Epidermal melanocyte (primary cell): Measurements from ENCODE around the gene PLAA.

ENCODE experiments used
- DNase-seq: peaks from one replicate; pipeline ENCODE4 v3.0.0; 2011; ENCODE audit warnings: low spot score; ENCODE audit not compliant: insufficient read length

The PLAA gene

DNA sequence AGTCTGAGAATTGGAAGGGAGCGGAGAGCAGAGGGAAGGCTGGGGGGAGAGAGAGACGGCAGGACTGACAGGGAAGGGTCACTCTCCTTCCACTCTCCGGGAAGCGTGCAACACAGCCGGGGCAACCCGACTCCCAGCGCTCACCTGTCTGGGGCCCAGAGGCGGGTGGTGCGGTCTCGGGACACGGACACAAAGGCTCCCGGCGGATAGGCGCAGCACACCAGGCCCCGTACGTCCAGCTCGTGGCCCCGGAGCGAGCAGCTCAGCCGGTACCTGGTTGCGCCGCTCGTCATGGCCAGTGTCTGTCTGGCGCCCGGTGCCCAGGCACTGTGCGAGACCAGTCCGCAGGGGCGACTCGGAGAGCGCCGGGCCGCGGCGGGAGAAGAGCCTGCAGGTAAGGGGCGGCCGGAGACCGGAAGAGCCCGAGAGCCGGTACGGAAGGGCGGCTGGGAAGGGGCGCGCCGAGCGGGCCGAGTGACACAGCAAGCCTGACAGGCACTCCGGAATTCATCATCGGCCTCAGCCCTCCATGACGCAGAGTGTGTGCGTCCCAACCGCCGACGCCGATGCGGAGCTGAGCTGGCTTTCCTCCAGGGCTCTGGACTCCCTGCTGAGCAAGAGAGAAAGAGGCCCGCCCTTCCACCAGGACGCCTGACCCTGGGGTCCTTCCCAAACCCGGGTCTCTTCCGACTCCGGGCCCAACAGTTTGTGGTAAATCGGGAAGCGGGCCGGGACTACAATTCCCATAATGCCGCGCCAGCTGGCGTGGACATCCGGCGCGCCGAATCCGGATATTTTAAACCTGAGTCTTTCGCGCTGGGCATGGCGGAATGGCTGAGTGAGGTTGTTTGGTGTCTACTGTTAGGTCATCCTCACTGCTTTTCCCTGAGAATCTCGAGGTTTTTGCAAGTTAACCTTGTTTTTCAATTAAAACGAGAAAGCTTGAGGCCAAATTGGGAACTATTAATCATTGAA is at the start of gene PLAA:
TSS of gene PLAA (minus strand) at position 490 of the 975 bp plus-strand sequence. CDS start at position 293, 197 bp downstream.
- peak; percentile 83 for DNase-seq

DNA sequence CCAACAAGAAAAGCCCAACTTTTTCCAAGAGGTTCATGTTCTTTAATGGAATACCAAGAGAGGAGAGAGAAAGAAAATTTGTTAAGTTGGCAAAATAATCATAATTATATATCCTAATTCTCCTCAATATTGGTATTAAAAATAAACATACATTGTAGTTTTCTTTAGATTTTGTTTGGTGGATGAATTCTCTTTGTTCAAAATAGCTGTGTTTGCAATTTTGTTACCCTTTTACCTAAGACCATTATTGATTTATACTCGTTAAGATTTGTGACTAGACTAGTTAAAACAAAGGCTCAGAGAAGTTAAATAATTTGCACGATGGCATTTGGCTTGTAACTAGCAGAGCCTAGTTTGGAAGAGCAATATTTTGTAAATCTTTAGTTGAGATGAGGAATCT is 48.8 kb upstream of the PLAA start:
- no peak for DNase-seq

DNA sequence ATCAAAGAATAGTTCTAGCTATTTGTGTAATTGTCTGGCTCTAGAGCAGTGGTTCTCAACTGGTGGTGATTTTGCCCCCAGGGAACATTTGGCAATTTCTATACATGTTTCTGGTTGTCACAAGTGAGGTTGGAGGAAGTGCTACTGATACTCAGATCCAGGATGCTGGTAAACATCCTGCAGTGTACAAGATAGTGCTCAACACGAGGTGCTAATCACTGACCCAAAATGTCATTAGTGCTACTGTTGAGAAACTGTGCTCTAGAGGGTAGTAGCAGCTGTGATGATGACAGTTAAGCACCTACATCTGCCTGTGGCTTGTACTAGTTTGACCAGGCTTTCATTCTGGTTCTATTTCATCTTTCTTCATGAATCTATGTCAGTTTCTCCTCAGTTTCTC is 36.3 kb upstream of the PLAA start:
- no peak for DNase-seq

DNA sequence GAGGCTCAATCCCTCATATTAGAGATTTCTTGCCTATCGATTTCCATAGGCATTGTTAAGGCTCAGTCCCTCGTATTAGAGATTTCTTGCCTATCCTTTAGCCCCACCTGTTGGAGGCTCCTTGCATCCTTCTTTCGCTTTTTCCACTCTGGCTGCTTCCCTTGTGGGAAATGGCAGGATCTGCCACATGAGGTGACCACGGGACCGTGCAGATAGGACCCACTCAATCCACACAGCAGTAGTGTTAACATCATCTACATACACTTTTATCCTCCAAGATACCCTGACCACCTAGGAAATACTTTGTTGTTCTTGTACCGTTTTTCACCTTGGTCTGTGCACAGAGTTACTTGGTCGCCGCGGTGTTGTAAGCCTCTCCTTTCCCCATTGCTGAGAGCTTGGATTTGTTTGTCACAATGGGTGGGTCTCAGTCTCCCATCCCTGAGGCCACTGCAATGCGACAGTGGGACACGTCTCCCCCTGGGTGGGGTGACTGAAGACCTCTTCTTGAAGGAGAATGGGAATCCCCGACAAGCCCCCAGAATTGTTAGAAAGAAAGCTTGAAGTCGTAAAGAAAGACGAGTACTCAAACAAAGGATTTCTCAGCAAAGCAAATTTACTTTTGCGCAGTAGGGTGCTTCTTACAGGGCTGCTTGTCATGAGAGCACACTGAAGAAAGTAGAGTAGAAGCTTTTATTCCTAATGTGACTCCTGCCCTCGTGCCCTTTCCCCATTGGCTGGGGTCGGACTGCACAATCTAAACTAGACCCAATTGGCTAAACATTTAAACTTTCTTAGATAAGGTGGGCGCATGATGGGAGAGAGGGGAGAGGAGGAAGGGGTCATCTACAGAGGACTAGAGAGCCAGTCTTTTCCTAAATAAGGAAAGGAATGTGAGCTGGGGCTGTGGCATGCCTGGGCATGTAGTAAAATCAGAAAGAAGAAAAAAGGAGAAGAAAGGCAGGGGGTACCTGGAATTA is 29.0 kb upstream of the PLAA start:
- no peak for DNase-seq

DNA sequence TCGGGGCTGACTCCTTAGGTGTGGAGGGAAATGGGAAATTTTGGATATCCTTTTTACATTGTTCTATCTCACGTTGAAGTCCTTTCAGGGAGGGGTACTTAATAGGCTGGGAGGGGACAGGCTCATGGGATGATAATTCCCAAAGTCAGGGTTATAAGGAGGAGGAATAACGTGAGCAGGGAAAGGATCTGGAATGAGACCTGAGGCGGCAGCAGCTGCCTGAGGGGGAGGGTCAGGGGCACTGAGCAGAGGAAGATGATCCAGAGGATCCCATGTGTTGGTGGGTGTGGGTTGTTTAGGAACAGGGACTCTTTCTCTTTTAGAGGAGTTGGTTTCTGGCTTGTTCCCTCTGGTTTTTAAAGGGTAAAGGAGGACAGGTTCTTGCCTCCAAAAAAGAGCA is 27.9 kb upstream of the PLAA start:
- DNase-seq, result no peak

DNA sequence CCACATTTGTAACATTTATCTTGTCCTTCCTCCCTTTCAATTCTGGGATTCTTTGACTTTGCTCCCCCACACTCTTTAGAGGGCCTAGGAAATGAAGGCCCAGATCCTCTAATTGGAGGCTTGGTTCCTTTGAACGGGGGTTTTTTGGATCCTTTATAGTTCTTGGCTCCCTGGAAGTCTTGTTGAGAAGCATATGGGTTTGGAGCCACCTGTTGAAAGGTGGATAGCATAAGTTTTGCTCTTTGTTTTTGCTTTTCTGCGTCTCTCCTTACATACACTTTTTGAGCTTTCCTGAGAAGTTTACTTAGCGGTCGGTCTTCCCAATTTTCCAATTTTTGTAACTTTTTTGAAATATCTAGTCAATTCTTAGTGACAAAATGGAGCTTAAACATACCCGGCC is 26.9 kb upstream of the PLAA start:
- no peak for DNase-seq

DNA sequence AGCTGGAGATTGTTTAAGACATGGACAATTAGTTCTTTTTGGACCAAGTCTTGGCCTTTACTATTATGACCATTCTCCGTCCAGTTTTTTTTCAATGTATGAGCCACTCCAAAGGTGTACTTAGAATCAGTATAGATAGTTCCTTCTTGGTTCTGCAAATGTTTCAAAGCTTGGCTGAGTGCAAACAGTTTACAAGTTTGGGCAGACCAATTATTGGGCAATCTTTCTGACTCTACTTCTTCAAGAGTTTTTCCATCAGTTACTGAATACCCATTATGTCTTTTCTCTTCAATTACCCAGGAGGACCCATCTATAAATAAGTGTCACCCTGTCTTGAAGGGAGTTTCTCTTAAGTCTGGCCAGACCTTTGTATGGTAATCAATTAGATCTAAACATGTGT is 24.7 kb upstream of the PLAA start:
- no peak for DNase-seq

DNA sequence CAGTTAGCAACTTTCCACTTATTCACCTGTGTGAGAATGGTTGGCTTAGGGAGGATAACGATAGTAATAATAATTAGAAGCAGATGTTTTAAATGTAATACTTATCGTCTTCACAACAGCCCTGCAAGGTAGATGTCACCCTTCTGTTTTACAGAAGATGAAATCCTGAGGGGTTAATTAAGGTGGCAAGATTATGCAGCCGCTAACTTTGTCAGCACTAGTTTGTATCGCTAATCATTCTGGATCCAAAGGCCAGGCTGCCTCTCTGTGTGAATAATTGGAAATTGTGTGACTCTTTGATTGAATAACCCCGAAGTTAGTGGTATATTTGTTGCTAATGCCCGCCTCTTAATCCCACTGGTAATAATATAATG is 9.8 kb upstream of the PLAA start:
- no peak for DNase-seq

DNA sequence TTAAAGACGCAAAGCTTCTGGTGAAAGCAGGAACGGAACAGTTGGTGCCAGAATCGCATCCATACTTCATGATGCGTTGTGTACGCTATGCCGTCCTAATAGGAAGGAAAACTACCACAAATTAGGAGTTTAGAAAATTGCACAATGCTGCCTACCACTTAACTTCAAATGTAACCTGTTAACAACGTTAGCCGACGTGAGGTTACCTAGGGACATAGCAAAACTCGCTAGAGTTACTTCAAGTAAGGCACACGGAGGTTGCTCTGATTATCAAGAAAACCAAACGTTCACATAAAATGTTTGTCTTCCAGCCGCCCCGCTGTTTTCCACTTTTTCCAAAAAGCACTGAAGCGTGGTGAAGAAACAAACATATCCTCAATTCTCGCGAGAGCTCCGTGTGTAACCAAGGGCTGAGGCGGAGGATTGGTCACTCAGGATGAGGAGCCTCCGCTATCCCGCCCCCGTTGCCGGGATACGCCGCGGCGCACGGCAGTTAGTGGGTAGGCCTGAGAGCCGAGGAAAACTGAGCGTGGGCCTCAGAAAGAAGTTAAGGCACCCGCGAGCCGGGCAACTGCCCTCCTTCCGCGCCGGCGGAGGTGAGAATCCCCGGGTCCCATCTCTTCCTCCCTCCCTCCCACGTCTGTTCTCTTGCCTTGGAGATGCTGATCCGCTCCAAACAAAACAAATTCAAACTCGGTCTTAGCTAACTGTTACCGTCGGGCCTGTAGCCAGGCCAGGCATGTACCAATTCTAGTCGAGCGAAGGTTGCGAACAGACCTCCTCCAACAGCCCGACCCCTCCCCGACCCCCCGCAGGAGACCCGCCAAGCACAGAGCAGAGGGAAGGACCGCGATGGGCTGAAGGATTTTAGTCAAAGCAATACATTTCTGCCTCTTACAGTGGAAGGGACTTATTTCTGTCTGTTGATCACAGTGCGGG is 9.1 kb upstream of the PLAA start, which contains the start of gene IFT74:
TSS of gene IFT74 (plus strand) at position 492 of the 939 bp plus-strand sequence. CDS start 5,556 bp downstream, outside the sequence.
- DNase-seq, result peak; percentile 96

DNA sequence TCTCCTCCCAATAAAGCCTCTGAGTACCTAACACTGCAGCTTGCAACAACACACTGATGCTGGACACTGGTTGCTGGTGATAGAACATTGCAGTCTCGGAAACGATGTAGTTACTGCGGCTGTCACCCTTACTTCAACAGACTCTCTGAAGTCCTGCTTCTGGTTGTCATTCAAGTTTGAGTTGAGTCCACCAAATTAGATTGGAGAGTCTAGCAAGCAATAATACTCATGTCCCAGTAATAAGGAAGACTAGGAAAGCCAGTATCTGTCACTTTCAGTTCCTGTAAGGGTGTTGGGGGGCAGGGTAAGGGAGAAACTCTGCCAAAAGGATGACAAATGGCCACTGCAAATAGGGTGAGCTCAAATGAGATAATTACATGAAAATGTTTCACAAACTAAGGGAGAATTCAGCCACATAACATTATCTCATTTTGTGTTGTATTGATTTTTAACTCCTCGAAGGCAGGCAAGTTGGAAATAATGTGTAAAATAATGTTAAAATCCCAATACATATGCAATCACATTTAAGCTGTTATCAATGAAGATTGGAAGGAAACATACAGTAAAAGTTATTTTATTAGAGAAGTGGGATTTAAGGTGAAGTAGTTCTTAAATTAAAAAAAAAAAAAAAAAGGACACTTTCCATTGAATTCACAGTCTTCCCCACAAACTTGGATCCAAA is 8.3 kb upstream of the PLAA start:
- no peak for DNase-seq

DNA sequence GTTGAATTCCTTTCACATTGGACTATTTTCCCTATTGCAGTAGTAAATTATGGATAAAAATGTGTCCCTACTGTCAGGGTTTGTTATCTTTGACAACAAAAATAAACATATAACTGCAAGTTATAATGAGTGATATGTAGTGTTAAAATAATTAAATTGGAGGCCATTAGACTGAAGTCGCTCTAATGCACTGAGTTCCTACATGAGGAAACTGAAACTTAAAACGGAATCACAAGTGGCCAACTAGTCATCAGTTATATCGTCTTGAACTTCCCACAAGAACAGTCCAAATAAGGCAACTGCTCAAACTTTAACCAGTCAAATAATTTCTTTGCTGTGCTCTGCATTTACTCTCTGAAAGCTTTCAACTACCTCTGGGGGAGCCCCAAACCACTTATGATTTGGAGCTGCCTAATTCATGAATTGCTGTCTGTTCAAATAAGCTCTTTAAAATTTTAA is 7.0 kb upstream of the PLAA start:
- no peak for DNase-seq

DNA sequence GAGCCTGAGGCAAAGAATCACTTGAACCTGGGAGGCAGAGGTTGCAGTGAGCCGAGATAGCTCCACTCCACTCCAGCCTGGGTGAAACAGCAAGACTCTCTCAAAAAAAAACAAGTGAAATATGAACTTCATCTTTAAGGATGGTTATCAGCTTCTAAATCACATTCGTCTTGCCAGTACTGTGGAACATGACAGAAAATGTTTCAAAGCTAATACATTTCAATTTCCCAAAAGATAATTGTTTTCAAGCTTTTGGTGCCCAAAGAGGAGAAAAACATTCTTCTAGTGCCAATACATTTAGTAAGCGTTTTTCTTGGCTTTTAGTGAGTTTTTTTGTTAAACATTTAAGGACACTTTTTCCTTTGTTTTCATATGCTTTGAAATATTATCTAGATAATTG is 4.8 kb upstream of the PLAA start:
- no peak for DNase-seq

DNA sequence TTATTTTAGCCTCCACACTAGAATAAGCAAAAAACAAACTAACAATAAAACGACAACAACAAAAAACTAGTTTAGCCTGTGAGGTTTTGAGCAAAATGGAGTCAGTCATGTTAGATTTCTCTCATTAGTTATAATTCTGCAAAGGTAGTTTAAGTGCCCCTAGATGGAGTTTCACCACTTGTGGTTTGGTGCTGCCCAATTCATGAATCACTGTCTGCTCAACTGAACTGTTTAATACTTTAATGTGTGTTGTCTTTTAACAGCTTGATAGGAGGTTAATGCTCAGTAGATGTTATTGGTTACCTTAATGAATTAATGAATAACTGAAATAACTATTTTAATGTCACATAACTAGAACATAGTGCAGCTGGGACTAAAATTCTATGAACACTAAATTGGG is 3.5 kb upstream of the PLAA start:
- DNase-seq, result no peak

DNA sequence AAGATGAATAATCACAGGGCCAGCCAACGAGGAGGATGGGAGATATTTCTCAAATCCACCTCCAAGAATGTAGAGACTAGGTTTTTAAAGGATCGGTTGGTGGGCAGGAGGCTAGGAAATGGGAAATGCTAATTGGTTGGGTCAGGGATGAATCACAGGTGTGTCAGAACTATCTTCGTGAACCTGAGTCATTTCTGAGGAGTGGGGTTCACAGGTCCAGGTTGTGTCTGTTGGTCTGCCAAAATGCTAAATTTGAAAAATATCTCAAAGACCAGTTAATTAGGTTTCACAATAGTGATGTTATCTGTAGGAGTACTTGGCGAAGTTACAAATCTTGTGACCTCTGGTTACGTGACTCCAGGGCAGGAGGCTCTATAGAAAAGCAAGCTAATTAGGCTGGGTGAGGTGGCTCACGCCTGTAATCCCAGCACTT is 2.6 kb upstream of the PLAA start:
- no peak for DNase-seq

DNA sequence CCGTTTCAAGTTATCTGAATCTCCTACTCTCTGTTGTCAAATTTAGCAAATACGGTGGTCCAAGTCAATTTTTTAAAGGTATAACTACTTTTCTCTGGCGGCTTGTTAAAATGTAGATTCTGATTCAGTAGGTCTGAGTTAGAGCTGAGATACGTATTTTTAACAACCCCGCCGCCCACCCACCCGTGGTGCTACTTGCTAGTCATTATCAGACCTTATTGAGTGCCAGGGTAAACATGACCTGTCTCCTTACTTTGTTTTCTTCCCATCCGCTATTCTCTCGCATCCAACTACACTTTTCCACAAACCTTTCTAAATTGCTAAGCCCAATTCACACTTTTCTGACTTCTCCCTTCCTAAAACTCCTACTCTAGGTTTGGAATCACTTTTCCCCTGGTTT is 694 bp upstream of the PLAA start:
- no peak for DNase-seq

DNA sequence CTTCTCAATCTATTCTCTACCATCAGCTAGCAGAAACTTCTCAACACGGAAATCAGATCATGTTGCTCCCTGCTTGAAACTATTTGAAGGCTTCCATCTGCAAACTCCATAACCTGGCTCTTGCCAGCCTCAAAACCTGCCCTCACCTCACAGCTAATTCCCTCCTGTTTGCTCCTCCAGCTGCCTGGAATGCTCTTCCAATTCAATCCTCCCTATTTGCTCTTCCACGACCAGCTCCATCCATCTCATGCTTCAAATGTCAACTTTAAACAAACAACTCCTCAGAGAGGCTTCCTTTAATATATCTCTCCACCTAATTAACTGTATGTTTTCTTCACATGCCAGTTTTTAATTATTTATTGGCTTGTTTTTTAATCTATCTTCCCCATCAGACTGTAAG is 1.5 kb downstream of the PLAA start:
- DNase-seq, result no peak

DNA sequence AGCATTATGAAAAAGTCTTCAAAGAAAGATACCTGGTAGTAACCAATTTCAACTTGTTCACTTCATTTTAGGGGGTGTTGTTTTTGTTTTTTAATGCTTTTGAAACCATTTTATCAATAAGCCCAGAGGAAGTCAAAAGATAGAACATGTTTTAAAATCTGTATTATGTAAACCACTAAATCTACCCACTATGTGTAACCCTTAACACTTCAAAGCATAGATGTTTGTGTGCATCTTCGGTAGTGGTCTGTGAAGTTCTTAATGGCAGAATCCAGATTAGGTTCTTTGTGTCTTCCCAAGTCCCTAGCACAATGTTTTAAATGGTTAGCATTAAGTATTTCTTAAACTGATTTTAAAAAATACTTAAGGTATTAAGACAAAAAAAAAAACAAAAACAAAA is 6.3 kb downstream of the PLAA start:
- DNase-seq, result no peak

DNA sequence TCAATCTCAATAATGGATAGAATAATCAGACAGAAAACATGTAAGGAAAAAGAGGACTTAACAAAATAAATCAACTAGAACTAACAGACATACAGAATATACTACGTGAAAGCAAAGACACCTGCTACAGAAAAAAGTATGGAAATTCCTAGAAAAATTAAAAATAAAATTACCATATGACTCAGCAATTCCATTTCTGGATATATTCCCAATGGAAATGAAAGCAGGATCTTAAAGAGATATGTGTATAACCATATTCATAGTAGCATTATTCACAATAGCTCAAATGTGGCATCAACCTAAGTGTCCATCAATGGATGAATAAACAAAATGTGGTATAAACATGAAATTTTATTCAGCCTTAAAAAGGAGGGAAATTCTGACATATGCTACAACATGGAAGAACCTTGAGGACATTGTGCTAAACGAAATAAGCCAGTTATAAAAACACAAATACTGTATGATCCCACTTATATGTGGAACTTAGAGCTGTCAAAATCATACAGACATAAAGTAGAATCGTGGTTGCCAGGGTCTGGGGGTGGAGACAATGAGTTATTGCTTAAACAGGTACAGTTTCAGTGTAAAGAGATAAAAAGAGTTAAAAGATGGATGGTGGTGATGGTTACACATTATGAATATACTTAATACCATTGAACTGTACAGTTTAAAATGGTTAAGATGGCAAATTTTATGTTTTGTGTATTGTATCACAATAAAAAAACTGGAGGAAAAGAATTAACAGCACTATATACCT is 6.9 kb downstream of the PLAA start:
- no peak for DNase-seq

DNA sequence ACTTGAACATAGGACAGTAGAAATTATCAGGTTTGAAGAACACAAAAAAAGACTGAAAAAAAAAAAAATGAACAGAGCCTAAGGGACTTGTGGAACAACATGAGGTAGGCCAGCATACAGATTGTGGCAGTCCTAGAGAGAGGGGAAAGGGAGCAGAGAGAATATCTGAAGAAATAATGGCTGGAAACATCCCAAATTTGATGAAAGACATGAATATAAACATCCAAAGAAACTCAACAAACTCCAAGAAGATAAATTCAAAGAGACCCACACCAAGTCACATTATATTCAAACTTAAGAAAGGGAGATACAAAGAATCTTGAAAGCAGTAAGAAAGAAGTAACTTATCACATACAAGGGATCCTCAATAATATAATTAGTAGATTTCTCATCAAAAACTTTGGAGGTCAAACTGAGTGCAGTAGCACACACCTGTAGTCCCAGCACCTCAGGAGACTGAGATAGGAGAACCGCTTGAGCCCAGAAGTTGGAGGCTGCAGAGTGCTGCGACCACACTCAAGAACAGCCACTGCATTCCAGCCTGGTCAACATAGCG is 9.1 kb downstream of the PLAA start:
- DNase-seq, result no peak
